Activated CD8-positive, alpha-beta memory T cell treated with anti-CD3 and anti-CD28 coated beads for 48 hours (primary cell): Measurements from ENCODE around the gene PHLDB2.

Source experiments
- DNase-seq, 3 experiments: peaks; one replicate each; pipeline ENCODE4 v3.0.0-alpha.2; 2020; ENCODE audit warnings: low read depth in 2 of 3, low spot score in 2 of 3

The PHLDB2 gene

DNA sequence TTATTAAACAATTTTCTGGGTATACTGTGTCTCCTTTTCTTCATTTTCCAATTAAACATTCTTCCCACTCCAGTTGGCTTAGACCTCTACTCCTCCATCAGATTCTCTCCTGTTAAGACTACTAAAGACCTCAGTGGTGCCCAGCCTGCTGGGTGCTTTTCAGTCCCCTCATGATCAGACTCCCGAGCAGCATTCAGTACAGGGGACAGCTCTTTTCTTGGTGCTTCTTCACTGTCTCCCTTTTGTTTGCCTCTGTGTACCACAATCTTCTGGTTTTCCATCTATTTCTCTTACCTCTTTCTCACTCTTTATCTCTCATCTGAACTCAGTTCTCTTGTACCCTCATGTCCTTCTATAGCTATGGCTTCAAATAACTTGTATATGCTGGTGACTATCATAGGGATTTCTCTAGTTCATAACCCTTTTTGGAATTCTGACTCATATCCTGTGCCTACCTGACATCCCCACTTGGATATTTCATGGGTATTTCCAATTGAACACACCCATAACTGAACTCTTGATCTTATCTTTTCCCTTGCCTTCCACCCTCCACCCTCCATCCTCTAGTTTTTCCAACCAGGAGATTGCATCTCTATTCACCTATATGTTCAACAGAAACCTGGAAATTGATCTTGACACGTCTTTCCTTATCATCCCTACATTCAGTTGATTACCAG lies 64.2 kb downstream of the PHLDB2 start:
- no peak for DNase-seq

GRCh38 chr3:111923806-111924205 lies 64.7 kb downstream of the PHLDB2 start:
- DNase-seq = no peak

GRCh38 chr3:111924283-111924682 lies 65.2 kb downstream of the PHLDB2 start:
- DNase-seq = no peak

GRCh38 chr3:111926266-111926676 lies 67.2 kb downstream of the PHLDB2 start:
- DNase-seq = no peak

DNA sequence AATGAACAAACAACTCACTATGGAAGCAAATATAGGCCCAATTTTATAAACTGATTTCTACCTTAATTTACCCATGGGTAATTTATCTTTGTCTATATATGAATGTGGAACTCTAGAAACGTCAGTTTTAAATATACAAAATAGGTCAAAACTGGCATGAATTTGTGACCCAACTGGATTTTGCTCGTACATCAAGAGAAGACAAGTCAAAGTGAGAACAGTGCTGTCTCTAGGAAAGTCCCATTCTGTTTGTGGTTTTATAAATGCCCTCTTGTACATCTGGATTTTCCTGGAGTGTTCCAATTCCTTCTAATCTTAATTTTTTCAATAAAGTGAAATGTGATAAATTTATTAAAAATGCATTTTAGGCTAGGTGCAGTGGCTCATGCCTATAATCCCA lies 69.5 kb downstream of the PHLDB2 start:
- no peak for DNase-seq

- DNase-seq = no peak
Observed at GRCh38 chr3:111929484-111929883, 70.4 kb downstream of the PHLDB2 start.

DNA sequence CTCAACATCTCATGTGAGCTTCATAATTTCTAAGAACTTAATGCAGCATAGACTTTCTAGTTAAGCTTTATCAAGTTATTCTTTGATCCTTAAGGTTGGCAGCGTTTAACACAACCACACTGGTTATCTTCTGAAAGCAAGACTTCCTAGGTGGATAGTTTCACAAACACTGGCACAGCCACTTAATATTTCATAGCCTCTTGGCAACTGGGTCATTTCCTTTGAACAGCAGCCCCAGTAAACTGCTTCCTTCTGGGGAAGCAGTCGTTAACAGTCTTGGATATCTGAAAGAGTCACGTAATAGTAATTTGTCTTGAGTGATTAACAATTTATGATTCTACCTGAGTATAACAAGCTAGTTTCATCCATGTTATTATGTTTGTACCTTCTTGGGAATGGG lies 73.9 kb downstream of the PHLDB2 start:
- no peak for DNase-seq

DNA sequence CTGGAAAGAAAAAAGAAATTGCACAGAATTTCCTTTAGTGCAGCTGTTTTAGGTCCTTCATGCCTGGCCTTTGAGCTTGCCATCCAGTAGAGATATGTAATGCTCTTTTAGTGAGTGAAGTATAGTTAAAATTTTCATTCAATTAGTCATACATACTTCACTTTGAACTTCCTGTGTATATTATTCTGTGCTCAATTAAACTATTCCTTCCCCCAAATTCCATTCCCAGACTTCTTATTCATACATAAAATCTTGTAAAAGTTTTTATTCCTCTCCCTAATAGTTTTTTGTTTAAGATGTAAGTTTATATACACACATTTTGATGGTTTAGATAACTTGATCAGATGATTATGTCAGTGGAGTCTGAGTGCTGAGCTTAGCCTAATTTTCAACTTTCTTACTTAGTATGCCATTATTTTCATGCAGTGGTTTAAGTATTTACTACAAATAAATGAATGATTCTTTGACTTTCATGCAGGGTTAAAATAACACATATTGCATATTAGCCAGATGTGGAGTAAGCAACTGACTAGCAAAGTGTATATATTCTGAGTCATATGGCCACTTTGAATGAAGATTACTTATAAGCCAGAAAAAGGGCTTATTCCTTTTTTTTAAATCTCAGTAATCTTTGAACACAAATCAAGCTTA lies 77.3 kb downstream of the PHLDB2 start:
- DNase-seq = no peak

GRCh38 chr3:111936967-111937366 lies 77.9 kb downstream of the PHLDB2 start:
- no peak for DNase-seq

- DNase-seq = no peak
Observed at GRCh38 chr3:111937871-111938270, 78.8 kb downstream of the PHLDB2 start.

DNA sequence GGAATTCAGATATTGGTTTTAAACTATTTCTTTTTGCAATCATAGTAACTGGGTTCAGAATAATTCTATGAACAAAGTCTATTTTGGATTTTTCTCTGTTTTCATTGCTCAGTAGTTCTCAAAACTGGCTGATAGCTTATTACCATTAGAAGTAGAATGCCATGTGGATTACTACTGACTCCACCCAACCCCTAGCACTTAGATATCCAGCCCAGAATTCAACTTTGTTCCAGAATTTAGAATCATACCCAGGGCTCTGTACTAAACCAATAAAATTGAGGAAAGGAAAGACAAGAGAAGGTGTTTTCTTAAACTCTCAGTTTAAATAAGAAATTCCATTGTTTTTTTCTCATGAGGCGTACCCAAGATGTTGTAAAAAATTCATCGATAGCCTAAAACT lies 80.8 kb downstream of the PHLDB2 start:
- no peak for DNase-seq

- DNase-seq = no peak
Observed at GRCh38 chr3:111943533-111943932, 84.5 kb downstream of the PHLDB2 start.

DNA sequence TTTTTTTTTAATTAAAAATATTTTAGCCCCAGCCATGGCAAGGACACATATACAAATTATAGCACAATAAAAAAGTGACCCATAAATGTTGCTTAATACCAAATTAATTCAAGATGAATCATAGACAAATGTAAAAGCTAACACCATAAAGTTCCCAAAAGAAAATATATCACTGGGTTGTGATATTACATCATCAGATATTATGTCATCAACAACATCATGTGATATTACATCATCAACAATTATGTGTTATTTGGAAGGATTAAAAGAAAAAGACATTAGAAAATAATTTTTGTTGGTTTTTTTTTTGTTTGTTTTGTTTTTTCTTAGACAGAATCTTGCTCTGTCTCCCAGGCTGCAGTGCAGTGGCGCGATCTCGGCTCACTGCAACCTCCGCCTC lies 85.3 kb downstream of the PHLDB2 start:
- no peak for DNase-seq

- no peak for DNase-seq
Observed at GRCh38 chr3:111947231-111947630, 88.2 kb downstream of the PHLDB2 start.

- DNase-seq = no peak
Observed at GRCh38 chr3:111948786-111949185, 89.7 kb downstream of the PHLDB2 start.

GRCh38 chr3:111949712-111950111 lies 90.6 kb downstream of the PHLDB2 start:
- DNase-seq = no peak

DNA sequence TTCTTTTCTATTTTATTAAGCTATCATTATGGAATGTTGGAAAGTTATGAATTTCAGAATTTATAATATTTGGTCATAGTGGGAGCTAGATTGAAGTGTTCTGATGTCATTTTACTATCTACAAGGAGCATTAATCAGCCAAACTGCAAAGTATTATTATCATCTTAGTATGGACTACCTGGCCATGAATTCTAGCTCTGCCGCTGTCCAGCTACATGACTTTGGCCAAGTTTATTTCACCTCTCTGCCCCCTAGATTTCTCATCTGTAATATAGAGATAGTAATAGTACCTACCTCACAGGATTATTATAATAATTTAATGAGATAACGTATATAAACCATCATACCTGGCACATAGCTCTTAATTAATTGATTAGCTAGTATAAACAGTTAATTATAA lies 92.0 kb downstream of the PHLDB2 start:
- DNase-seq = no peak

DNA sequence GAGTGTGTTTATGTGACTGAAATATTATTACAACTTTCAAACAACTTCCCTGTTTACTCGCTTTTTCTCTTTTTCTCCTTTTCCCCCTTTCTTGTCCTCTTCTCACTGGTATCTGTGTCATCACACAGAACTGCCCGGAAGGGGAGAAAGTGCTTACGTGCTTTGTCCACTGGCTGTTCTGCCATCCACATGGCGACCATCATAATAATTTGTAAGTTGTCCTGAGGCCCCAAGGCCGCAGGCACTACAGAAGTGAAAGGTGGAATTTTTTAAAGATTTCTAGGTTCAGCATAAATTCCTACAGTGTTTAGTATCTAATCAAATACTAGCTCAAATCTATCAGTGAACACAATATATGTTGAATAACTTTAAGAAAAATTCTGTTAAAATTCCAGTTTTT lies 93.0 kb downstream of the PHLDB2 start:
- no peak for DNase-seq

- no peak for DNase-seq
Observed at GRCh38 chr3:111952866-111953450, 93.9 kb downstream of the PHLDB2 start.

DNA sequence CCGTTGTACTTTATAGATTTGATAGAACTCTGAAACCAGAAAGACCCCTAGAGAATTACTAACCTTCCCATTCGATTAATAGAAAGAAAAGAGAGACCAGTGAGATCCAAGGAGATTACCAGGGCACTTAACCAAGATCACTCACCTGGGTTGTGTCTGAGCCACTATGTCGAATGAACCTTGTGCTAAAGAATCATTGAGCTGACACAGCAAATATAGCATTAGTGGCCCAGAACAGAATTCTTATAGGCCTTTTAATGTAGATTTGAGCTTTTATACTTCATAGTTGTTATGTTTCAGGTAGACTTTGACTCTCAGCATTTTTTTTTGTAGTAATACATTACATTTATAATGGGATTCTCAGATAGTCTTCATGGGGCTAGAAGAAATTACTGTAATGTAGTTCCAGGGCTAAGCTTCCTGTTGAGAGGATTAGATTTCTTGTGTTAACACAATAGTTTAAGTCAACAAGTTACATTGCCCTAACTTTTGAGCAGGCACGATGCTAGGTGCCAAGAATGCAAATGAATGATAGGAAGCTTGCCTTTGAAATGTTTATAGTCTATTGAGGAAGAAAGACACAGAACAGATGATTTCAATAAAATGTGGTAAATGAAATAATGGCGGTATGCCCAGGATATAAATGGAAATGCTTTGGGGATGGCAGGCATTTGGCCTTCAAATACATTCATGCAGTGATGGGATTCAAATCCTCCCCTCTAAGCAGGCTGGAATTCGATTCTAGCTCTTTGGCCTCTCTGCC lies 95.3 kb downstream of the PHLDB2 start:
- no peak for DNase-seq

DNA sequence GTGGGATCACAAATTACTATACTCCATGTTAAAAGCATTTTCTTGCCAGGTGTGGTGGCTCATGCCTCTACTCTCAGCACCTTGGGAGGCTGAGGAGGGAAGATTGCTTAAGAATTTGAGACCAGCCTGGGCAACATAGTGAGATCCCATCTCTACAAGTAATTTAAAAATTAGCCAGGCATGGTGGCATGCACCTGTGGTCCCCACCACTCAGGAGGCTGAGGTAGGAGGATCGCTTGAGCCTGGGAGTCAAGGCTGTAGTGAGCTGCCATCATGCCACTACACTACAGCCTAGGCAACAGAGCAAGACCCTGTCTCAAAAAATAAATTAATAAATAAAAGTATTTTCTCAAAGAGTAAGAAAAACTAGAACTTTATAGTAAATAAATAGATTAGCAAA lies 96.8 kb downstream of the PHLDB2 start:
- DNase-seq = no peak

DNA sequence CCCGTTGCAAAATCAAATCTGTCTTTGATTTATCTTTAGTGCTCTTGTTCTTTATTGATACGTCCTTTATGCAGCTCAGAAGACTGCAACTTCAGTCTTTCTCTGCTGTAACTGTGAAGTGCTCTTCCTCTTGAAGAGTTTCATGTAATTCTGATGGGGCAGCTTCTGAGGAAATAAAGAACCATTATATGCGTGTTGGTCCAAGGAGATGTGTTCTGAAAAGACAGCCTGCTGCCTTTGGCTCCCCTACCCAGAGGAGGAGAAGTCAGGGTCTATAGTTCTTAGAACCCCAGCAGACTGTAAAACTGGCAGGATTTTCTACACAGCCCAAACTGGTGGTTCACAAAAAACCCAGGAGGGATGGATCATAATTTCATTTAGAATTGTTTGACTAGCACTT lies 97.4 kb downstream of the PHLDB2 start:
- DNase-seq = no peak
